Measurements from ENCODE around the gene ATP8A1.
"Not testable (repeated sequence)": the region's sequence is repeated elsewhere in the genome, so short reads cannot be mapped to it uniquely, and the experiment has no call there.

ATP8A1 gene

DNA sequence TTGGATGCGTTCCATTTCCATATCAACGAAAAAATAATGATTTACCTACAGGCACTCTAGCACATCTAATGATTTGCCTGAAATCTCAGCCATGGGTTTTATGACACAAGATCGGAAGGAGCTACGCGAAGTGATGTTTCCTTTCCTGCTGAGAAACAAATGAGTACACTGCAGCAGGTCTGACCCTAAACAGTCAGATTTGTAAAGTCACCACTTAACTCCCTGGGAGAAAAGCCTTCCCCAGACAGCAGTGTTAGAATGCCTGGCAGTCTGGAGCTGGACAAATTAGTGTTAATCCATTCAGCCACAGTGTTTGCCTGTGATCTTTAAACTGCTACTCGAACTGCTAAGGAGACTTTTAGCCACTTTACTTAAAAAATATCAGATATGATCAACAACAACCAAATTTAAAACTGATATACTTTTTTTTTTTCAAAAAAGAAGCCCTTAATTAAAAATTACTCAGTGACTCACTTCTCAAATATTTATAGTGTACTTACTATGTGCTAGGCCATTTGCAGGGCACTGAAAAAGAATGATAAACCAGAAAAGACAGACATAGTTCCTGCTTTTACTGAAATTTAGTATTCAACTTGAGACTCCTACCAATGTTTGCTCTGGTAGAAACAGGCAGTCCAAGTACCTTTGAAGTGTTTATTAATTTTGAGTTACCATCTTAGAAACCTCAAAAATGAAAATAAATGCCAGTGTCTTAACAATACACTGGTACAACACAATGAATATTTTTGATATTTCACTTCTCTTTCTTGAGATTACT lies 155.1 kb downstream of the ATP8A1 start:
- DNase-seq (ENCODE audit: low read depth) = no peak

DNA sequence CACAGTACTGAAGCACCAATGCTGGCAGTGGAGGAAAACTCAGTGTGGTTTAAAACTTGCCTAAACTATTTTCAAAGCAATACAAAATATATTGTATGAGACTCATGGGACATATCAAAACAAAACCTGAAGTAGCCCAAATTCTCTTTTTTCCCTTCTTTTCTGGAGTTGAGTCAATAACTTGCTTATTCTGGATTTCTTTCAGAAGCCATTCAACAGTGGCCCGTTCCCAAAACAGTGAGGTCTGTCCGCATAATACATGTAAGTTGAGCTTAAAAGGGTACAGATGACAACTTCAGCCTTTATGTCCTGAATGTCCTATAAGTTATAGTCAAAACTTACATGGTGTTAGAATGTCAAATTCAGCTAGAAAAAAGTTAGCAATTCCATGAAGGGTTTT lies 158.9 kb downstream of the ATP8A1 start:
- no peak for DNase-seq (ENCODE audit: low read depth)

GRCh38 chr4:42497142-42497910 lies 159.6 kb downstream of the ATP8A1 start:
- DNase-seq (ENCODE audit: low read depth) = no peak

DNA sequence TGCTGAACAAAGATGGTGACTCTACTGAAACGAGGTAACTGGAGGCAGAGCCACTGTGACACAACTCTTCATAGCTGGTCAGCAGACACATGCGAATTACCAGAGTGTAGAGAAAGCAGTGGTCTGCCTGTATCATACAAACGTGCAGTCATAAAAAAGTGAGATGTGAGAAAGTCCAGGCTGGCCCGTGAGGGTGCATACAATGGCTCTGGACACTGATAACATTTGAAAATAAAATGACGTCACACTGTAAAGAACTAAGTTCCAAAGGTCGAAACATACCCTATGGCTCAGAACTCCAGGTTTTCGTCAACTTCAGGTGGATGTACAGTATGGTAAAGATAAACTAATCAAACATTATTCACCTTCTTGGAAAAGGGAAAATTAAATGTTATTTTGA lies 163.9 kb downstream of the ATP8A1 start:
- no peak for DNase-seq (ENCODE audit: low read depth)

DNA sequence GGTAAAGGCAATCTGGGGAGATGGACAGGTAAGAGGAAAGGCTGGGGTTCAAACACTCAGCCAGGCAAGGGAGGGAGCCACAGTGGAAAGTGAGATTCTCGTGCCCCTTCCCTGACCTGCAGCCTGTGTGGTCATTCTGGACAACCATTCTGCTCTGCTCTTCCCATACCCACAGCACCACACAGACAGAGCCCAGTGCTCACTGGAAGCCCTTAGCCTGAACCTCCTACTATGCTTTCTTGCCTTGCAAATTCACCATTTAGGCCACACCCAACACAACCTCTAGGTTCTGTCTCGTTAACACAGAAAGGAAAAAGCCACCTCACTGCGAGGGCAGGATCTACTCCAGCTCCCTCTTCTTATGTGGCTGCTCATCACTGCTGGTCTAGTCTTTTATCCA lies 166.9 kb downstream of the ATP8A1 start:
- no peak for DNase-seq (ENCODE audit: low read depth)

DNA sequence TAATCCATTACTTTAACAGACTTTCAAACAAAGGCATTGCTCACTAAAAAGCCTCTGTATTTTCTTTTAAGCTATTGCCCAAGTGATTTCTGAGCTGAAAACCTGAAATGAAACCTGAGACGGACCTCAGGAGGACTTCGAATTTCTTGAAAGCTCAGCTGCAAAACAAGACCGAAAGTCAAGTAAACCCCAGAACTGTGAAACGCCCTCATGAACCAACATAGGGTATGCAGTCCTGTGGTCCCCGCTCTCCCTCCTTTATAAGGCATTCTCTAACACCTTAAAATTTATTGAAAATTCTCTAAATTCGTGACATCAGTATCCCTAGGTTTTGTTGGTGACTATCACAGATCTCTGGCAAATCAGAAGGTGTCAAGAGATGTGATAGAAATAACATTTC lies 167.8 kb downstream of the ATP8A1 start:
- no peak for DNase-seq (ENCODE audit: low read depth)

- DNase-seq (ENCODE audit: low read depth) = no peak
These were observed 168.4 kb downstream of the ATP8A1 start for GRCh38 chr4:42488554-42488953.

- no peak for DNase-seq (ENCODE audit: low read depth)
These were observed 168.8 kb downstream of the ATP8A1 start for GRCh38 chr4:42488114-42488513.

DNA sequence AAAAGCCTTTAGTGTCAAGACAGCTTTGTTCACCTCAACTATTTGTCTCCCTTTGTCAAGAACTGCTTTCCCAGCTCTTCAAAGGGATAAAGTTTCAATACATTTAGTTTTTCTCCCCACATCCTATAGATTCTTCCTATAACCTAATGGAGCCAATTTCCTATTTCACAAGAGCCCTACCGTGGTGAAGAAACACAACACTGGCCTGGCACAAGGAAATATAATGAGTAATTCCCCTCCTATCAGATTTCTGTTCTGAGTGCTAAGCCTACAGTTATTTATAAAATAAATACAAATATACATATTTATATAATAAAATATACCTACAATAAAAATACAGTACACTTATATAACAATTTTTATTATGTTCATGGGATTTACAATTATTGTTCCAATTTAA lies 169.7 kb downstream of the ATP8A1 start:
- no peak for DNase-seq (ENCODE audit: low read depth)

- not testable (repeated sequence) for DNase-seq (ENCODE audit: low read depth)
These were observed 170.7 kb downstream of the ATP8A1 start for GRCh38 chr4:42486156-42486555.

GRCh38 chr4:42484630-42485029 lies 172.3 kb downstream of the ATP8A1 start:
- DNase-seq (ENCODE audit: low read depth) = no peak

DNA sequence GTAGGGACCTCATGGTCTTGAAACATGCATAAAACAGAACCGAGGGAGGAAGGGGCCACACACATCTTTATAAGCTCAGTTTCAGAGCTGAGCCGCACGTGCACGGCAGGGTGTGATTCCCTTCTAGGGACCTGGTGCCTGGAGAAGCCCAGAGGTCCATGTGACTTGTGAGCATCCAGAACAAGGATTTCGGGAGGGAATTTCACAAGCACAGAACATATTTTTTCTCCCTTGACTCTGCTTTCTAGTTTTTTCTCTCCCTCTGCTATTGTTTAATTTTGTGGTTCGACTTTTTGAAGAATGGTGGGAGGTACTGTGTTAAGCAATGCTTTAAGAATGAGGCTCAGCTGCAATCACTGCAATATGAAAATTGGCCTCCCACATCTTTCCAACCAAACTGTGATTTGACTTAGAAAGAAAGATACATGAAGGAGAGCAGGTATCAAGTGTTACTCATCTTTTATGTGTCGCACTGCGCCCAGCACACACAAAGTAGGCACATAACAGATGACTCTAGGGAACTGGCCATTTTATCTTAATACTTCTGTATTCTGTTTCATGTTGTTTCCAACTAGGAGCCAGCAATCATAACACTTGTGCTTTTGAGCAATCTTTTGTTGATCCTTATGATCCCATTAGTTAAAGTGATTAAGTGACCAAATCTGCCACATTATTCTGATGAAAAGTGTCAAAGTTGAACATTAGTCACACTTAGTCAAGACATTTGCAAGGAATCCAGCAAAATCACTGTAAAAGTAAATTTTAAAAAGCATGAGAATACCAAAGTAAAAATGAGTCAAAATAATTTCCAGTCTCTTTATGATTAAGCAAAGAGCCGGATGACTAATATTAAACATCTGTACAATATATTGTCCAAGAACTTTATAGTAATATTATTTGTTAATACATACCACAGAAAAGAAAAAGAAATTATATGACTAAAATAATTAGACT lies 173.2 kb downstream of the ATP8A1 start:
- no peak for DNase-seq (ENCODE audit: low read depth)

DNA sequence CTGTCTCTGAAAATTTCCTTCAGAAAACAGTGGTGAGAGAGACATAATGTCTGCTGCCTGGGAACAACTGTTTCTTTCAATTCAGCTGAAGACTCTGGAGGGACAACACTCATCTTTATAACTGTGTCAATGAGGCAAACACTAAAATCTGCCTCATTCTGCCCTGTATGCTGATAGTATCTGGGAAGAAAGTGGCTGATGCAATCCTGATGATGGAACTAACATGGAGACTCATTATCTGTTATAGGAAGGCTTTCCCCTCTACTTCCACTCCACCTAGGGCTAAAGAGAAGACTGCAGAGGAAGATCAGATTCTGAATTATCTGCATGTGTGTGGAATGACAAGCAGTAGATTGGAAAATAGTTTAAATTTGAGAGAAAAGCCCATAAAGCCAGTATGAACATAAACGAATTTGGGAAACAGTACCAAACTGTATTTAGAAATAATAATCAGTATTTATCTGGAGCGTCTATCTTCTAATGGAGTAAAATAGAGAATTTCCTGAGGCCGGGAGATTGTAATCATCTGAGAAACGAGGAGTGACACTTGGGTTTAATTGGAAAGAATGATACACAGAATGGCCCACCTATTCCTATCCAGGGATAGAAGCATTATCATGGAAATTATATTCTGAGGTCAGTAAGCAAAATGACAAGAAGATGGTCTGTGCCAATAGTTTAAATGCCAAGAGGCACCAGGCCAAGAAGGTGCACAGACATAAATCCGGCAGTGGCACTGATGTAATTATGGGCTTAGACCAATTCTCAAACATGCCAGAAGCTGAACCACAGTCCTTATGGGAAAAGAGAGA lies 174.2 kb downstream of the ATP8A1 start:
- no peak for DNase-seq (ENCODE audit: low read depth)

- no peak for DNase-seq (ENCODE audit: low read depth)
These were observed 176.2 kb downstream of the ATP8A1 start for GRCh38 chr4:42480717-42481116.

- no peak for DNase-seq (ENCODE audit: low read depth)
These were observed 176.6 kb downstream of the ATP8A1 start for GRCh38 chr4:42480281-42480680.

DNA sequence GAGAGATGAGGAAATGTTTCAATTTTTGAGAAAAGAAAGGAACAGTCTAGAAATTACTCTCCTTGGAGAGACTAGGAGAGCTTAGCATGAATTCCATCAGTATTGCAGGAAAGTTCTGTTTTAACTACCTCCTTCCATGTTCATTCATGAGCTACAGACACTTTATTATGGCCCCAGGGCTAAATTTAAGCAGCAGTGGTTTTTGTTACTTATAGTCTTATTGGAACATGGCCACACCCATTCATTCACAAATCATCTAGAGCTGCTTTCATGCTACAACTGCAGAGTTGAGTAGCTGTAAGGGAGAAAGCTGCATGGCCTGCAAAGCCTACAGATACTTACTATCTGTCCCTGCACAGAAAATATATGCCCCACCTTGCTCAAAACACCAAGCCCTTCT lies 178.0 kb downstream of the ATP8A1 start:
- DNase-seq (ENCODE audit: low read depth) = no peak

- DNase-seq (ENCODE audit: low read depth) = no peak
These were observed 178.4 kb downstream of the ATP8A1 start for GRCh38 chr4:42478509-42478908.

- no peak for DNase-seq (ENCODE audit: low read depth)
These were observed 182.5 kb downstream of the ATP8A1 start for GRCh38 chr4:42474406-42474805.

DNA sequence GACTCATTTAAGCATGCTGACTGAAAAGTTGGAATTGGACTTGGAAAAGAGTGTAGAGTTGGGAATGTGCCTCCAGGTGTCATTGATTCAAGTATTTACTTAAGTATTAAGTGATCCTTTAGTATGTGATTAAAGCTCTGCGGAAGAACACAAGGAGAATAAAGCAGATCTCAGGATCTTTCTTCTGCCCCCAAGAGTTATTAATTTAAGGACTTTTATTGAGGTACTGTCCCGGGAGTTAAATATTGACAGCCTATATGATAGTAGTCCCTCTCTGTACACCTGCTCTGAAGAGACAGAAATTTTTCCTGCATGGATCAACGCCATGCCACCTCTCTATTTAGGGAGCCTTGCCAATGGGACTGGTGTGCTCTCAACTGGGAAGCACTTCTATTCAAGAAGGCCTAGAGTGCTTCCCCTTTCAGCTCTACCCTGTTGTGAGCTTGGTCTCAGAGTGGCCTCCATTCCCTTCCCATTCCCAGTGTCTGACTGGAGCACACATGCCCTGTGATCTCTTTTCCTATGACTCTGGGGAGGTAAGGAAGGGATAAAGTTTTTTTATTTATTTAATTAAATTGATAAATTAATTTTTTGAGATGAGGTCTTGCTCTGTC lies 183.7 kb downstream of the ATP8A1 start:
- no peak for DNase-seq (ENCODE audit: low read depth)

GRCh38 chr4:42471896-42472295 lies 185.0 kb downstream of the ATP8A1 start:
- DNase-seq (ENCODE audit: low read depth) = no peak

DNA sequence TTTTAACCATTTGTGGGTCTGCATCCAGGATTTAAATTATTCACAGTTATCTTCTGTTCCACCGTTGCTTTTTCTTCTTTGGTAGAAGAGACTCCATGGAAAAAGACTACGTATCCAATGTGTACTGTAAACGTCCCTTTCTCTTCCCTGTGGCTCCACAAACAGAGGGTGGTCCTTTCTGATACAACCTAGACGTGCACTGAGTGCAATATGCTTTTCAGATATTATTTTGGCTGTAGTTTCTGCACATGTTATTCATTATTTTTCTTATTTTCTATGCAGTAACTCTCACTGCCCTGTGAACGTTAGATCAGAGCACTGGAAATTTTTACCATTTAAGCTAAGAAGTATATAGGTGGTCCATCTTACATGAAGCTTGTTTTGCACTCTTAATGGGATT lies 186.9 kb downstream of the ATP8A1 start:
- DNase-seq (ENCODE audit: low read depth) = no peak
